ENCODE results near the gene PTPRB.

PTPRB gene

DNA sequence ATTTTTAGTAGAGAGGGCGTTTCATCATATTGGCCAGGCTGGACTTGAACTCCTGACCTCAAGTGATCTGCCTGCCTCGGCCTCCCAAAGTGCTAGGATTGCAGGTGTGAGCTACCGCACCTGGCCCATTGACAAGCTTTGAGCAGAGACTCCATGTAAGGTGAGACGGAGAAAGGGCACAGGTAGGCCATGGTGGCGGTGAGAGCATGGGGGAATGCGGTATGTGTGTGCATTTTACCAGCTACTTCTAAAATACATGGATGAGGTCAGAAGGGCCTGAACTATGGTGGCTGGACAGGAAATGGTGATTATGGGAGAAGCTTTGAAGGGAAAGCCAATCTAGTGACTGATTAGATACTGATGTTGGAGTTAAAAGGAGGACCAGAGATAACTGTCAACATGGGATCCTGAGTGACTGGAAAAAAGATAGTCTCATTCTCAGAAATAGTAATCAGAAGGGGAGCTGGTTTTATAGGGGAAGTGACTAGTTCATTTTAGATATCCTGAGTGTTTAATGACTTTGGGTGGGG, 21.9 kb upstream of the PTPRB start:
- Histone ChIP-seq H3K4me1 (ENCODE audit: insufficient read depth, low read length) (peaks cover 5% of the 10 kb centered on the region), H3K9me3 (ENCODE audit: low read length) (no peaks in the 10 kb centered on the region), H3K27me3 (ENCODE audit: insufficient read depth, low read length) (no peaks in the 10 kb centered on the region), H2AFZ (ENCODE audit: low read depth, low read length) (no peak overlapping the region), H3K4me3 (ENCODE audit: low read length) (no peak overlapping the region), H3K36me3 (ENCODE audit: insufficient read depth, low read length) (no peaks in the 10 kb centered on the region)

DNA sequence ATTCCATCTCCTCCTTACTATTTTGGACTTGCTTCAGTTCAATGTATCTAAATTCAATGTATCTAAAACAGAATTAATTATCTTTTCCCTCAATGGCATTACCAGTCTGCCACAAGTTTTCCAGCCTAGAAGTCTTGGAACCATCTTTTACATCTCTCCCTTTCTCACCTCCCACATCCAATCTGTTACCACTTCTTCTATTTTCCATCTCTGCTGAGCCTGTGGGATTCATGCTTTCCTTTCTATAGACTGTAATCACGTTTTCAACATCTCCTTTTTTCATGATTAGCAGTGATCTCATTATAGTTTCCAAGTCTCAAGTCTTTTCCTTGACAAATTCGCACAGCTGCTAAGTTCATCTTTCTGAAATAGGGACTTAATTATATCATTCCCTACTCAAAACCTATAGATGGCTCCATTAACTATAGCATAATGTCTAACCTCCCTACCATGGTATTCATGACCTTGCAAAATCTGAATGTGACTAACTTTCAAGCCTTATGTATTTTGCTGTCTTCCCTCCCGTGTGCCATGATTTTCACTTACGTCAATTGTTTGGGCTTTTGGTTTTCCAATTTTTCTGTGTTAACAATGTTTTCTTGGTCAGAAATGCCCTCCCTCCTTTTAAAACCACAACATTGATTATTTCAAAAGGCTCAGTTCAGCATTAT, 20.5 kb upstream of the PTPRB start:
- H3K36me3 ChIP-seq (ENCODE audit: insufficient read depth, low read length) = no peaks in the 10 kb centered on the region
- H3K27me3 ChIP-seq (ENCODE audit: insufficient read depth, low read length) = no peaks in the 10 kb centered on the region
- no peak overlapping the region for H2AFZ ChIP-seq (ENCODE audit: low read depth, low read length)
- no peaks in the 10 kb centered on the region for H3K4me1 ChIP-seq (ENCODE audit: insufficient read depth, low read length)
- no peaks in the 10 kb centered on the region for H3K9me3 ChIP-seq (ENCODE audit: low read length)
- H3K4me3 ChIP-seq (ENCODE audit: low read length) = no peak overlapping the region

DNA sequence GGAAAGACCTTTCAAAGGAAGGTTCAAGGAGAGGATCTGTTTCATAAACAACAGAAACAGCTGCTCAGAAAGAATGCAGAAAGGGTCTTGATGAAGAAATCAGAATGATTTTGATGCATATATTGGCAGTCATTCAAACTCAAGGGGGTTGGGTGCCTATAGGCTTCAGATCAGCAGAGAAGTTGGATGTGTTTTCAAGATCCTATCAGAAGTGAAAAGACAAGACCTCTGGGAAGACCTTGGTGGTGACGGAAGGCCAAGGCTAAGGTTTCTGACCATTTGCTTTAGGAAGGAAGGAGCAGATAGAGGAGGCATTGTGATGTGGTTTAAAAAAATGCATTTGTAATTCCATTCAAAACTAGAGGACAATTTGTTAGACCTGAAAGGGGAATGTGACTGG, 15.2 kb upstream of the PTPRB start:
- Histone ChIP-seq H3K27me3 (ENCODE audit: insufficient read depth, low read length) (no peaks in the 10 kb centered on the region), H3K9me3 (ENCODE audit: low read length) (no peaks in the 10 kb centered on the region), H2AFZ (ENCODE audit: low read depth, low read length) (no peak overlapping the region), H3K4me3 (ENCODE audit: low read length) (no peak overlapping the region), H3K36me3 (ENCODE audit: insufficient read depth, low read length) (no peaks in the 10 kb centered on the region), H3K4me1 (ENCODE audit: insufficient read depth, low read length) (no peaks in the 10 kb centered on the region)

DNA sequence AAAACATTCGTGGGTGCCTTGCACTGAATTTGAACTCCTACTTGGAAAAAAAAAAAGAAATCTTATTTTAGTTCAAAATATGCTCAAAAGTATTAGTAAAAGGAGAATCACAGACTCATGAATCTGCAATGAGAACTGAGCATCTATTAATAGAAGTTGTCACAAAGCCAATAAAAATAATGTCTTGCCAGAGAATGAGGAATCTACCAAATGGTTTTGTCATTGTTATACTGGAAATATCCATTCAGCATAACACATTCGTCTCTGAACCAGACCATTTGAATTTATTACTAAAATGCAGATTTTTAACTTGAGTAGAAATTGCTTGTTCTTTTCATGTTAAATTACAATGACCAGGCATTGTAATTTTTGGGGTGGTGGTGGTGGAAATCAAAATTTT, 11.6 kb upstream of the PTPRB start:
- Histone ChIP-seq H3K4me1 (ENCODE audit: insufficient read depth, low read length) (peaks cover 10% of the 10 kb centered on the region), H3K4me3 (ENCODE audit: low read length) (no peak overlapping the region)

DNA sequence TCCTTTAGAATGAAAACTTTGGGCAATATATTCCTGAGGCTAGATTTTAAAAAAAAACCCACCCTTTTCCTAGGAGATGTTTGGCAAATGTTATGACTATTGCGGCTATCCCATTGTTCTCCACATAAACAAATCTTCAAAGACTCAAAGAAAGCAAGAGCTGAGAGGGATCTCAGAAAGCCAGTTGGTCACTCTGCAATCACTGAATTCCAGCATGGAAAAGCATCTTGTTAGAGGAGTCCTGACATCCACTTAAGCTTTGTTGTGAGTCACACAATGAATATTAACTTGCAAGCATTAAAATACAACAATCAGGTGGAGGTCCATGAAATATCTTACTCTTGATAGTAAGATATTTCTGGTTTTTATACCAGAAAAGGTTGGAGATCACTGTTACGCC, 11.0 kb upstream of the PTPRB start:
- Histone ChIP-seq H3K4me1 (ENCODE audit: insufficient read depth, low read length) (peaks cover 10% of the 10 kb centered on the region), H3K4me3 (ENCODE audit: low read length) (no peak overlapping the region), H3K27me3 (ENCODE audit: insufficient read depth, low read length) (no peaks in the 10 kb centered on the region), H3K9me3 (ENCODE audit: low read length) (no peaks in the 10 kb centered on the region), H3K36me3 (ENCODE audit: insufficient read depth, low read length) (no peaks in the 10 kb centered on the region), H2AFZ (ENCODE audit: low read depth, low read length) (no peak overlapping the region)

More for the DNA sequence above, 11.6 kb upstream of the PTPRB start:
- H3K9me3 ChIP-seq (ENCODE audit: low read length) = no peaks in the 10 kb centered on the region
- H3K27me3 ChIP-seq (ENCODE audit: insufficient read depth, low read length) = no peaks in the 10 kb centered on the region
- no peak overlapping the region for H2AFZ ChIP-seq (ENCODE audit: low read depth, low read length)
- H3K36me3 ChIP-seq (ENCODE audit: insufficient read depth, low read length) = no peaks in the 10 kb centered on the region

DNA sequence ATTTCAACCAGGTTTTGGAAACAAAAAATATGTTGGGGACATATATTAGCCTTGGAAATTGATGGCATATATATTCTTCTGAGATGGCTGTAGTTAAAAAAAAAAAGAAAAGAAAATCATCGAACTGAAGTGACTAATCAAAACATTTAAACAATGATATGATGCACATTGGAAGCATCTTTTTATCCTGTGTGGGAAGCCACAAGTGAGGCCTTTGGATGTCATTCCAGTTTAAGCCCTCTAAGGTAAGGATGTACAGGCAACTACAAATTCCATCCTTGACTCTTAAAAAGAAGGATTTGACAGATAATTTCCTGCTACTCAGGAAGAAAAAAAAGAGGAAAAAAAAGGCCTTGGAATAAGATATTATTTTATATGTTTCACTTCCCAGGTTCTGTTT, 9.6 kb upstream of the PTPRB start:
- Histone ChIP-seq H3K27me3 (ENCODE audit: insufficient read depth, low read length) (no peaks in the 10 kb centered on the region), H3K9me3 (ENCODE audit: low read length) (no peaks in the 10 kb centered on the region), H3K4me3 (ENCODE audit: low read length) (no peak overlapping the region), H3K36me3 (ENCODE audit: insufficient read depth, low read length) (no peaks in the 10 kb centered on the region), H3K4me1 (ENCODE audit: insufficient read depth, low read length) (peaks cover 10% of the 10 kb centered on the region), H2AFZ (ENCODE audit: low read depth, low read length) (no peak overlapping the region)

DNA sequence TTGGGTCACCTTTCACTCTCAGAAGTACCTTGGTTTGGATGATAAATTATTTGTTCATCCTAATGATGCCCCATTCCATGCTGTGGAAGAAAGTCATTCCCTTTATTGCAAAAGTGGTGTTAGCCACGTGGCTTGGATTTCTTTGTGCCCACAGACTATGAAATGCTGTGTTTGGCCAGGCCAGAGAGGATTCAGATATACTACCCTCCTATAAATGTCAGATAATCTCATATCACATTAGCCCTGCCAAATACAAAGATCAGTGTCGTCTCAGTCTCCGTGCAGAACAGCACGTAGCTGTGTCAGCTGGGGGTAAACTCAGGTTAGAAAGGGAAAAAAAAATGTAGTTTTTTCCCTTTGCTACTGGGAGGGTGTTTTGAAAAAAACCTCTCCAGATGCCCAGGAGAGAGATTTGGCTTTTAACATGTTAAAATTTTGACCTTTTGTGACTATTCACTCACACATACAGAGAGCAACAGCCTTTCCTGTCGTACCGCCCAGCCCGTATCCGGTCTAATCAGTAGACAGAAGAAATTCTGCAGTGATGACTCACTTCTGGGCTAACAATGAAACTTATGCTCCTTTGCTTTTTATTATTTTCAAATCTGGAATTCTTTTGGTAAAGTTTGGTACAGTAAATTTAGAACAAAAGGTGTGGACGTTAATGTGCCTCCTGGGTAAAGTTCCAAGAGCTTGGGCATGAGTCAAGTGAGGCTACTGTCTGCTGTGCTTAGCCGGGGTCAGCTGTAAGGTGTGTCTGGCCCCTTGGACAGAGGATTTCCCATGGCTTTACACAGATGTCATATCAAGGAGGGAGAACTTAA, 8.5 kb upstream of the PTPRB start:
- no peaks in the 10 kb centered on the region for H3K9me3 ChIP-seq (ENCODE audit: low read length)
- H3K4me1 ChIP-seq (ENCODE audit: insufficient read depth, low read length) = peaks cover 10% of the 10 kb centered on the region
- peak overlapping the region; percentile 36 for H3K4me3 ChIP-seq (ENCODE audit: low read length)
- no peaks in the 10 kb centered on the region for H3K27me3 ChIP-seq (ENCODE audit: insufficient read depth, low read length)
- no peaks in the 10 kb centered on the region for H3K36me3 ChIP-seq (ENCODE audit: insufficient read depth, low read length)
- peak overlapping the region; percentile 89 for H2AFZ ChIP-seq (ENCODE audit: low read depth, low read length)

DNA sequence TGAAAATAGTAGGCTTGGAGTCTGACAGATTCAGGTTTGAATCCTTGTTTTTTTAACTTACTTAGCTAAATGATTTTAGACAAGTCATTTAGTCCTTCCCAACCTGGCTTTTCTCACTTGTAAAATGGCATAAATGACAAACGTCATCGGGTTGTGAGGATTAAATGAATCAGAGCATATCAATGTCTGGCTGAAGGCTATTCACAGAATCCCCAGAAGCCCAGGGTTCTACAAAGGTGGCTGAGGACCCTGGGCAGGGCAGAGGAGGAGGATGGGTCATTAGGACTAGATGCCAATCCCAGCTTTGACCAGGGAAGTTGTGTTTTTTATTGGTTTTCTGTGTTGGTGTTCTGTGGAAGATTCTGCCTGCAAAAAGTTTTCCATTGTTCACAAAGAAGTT, 7.6 kb upstream of the PTPRB start:
- Histone ChIP-seq H3K36me3 (ENCODE audit: insufficient read depth, low read length) (no peaks in the 10 kb centered on the region), H3K4me1 (ENCODE audit: insufficient read depth, low read length) (peaks cover 10% of the 10 kb centered on the region), H3K27me3 (ENCODE audit: insufficient read depth, low read length) (no peaks in the 10 kb centered on the region), H2AFZ (ENCODE audit: low read depth, low read length) (no peak overlapping the region), H3K9me3 (ENCODE audit: low read length) (no peaks in the 10 kb centered on the region), H3K4me3 (ENCODE audit: low read length) (no peak overlapping the region)

DNA sequence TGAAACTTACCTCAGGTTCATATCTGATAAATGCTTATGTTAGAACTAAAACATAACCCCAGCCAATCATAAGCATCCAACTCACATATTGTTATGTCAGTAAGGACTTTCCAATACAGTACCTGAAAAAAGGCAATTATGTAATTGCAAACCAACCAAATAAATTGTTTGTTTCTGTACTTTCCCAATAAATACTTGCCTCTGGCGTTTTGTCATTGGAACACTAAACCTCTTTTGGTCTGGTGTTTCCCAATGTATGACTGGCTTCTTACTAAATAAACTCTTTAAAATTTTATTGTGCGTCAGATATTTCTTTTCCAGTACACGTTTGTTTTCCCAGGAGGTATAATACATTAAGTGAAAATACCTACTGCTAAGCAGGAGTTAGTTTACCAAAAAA, 6.7 kb upstream of the PTPRB start:
- peaks cover 10% of the 10 kb centered on the region for H3K4me1 ChIP-seq (ENCODE audit: insufficient read depth, low read length)
- no peaks in the 10 kb centered on the region for H3K9me3 ChIP-seq (ENCODE audit: low read length)
- no peak overlapping the region for H3K4me3 ChIP-seq (ENCODE audit: low read length)
- H3K36me3 ChIP-seq (ENCODE audit: insufficient read depth, low read length) = no peaks in the 10 kb centered on the region
- H2AFZ ChIP-seq (ENCODE audit: low read depth, low read length) = no peak overlapping the region
- H3K27me3 ChIP-seq (ENCODE audit: insufficient read depth, low read length) = no peaks in the 10 kb centered on the region

DNA sequence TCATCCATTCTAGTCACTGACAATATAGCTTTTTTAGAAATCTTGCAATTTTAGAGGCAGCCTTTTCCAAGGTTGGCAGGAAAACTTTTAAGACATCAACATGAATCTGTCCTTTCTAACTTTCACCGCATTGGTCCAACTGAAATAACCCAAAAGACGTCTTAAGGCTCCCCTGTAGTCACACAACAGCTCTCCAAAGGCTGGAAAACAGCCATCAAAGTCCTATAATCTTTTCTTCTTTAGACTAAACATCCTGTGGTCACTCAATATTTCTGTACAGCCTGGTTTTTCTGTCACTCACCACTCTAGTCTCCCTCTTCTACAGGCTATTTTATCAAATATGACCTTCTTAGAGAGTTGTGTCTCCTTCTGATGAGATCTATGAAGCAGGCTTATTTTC, 4.5 kb upstream of the PTPRB start:
- Histone ChIP-seq H3K4me3 (ENCODE audit: low read length) (no peak overlapping the region), H2AFZ (ENCODE audit: low read depth, low read length) (no peak overlapping the region), H3K27me3 (ENCODE audit: insufficient read depth, low read length) (no peaks in the 10 kb centered on the region), H3K36me3 (ENCODE audit: insufficient read depth, low read length) (no peaks in the 10 kb centered on the region), H3K9me3 (ENCODE audit: low read length) (no peaks in the 10 kb centered on the region), H3K4me1 (ENCODE audit: insufficient read depth, low read length) (peaks cover 10% of the 10 kb centered on the region)

DNA sequence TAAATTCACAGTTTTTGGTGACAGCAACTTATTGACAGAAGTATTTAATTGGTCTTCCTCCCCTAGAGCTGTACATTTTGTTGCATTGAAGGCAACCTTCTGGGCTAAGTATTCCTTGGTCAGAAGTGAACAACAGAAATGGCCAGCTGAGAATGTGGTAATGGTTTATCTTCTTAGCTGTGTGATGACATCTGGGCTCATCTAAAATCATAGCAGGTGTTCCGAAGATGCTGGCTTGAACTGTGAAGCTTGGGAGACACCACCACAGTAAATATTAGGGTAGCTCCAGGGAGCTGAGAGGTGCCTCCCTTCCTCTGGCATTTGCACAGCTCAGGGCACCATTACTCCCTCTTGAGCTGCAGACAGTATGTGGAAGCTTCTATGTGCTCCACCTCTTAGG, 3.7 kb upstream of the PTPRB start:
- Histone ChIP-seq H3K4me3 (ENCODE audit: low read length) (no peak overlapping the region), H3K4me1 (ENCODE audit: insufficient read depth, low read length) (peaks cover 3% of the 10 kb centered on the region), H3K9me3 (ENCODE audit: low read length) (no peaks in the 10 kb centered on the region), H3K27me3 (ENCODE audit: insufficient read depth, low read length) (no peaks in the 10 kb centered on the region), H3K36me3 (ENCODE audit: insufficient read depth, low read length) (no peaks in the 10 kb centered on the region), H2AFZ (ENCODE audit: low read depth, low read length) (no peak overlapping the region)

DNA sequence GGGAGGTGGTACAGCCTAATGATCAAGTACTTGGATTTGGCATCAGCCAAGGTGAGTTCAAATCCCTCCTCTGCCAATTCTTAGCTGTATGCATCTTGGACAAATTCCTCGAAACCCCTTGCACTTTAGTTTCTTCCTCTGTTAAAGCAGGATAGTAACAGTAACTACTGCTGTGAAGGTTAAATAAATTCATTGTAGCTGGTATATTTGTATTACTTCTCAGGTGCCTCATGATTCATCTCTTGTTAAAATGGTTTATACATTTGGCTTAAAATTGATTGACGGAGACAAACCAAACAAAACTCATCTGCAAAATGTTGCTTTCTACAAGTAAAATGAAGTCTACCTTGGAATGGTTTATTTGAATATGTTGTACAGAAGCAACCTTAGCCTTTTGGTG, 2.3 kb upstream of the PTPRB start:
- Histone ChIP-seq H3K4me1 (ENCODE audit: insufficient read depth, low read length) (no peaks in the 10 kb centered on the region), H3K9me3 (ENCODE audit: low read length) (no peaks in the 10 kb centered on the region), H3K36me3 (ENCODE audit: insufficient read depth, low read length) (no peaks in the 10 kb centered on the region), H3K27me3 (ENCODE audit: insufficient read depth, low read length) (no peaks in the 10 kb centered on the region), H3K4me3 (ENCODE audit: low read length) (no peak overlapping the region), H2AFZ (ENCODE audit: low read depth, low read length) (no peak overlapping the region)

DNA sequence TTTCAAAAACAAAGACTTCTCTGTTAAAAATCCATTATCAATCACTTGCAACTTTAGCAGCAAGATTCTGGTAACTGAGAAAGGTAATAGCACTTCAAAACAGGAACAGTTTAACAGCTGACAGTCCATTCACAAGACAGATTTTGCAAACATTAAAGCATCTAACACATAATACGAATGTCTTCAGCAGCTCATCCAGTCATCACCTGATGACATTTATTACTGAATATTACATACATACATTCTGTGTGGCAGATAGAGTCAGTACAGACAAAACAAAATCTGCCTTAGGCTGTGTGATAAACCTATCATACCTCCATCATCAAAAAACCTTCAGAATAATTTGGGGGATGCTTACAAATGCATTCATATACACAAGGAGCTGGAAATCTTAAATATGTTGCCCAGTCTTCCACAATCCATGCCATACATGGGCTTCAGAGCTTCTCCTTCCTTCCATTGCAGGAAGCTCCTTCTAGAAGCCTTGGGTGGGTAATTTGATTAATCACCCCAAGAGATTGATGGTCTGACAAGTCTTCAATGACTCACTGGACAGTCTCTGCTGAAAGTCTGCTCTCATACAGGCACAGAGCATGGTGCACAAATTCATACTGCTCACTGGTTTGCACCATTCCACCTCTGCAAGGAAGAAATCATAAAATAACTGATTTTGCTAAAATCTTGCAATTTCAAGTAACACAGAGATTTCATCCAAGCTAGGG, 1.6 kb upstream of the PTPRB start:
- no peak overlapping the region for H2AFZ ChIP-seq (ENCODE audit: low read depth, low read length)
- no peak overlapping the region for H3K4me3 ChIP-seq (ENCODE audit: low read length)
- H3K4me1 ChIP-seq (ENCODE audit: insufficient read depth, low read length) = no peaks in the 10 kb centered on the region
- no peaks in the 10 kb centered on the region for H3K36me3 ChIP-seq (ENCODE audit: insufficient read depth, low read length)
- no peaks in the 10 kb centered on the region for H3K9me3 ChIP-seq (ENCODE audit: low read length)
- H3K27me3 ChIP-seq (ENCODE audit: insufficient read depth, low read length) = no peaks in the 10 kb centered on the region
